GM18498 (cell line): ENCODE results near the gene PPP2R5B.
A peak's percentile ranks its signal among the peaks of the same experiment; 100 is the strongest.

Experiments used
- ATAC-seq: cut with Tn5 transposase; IDR thresholded peaks from one replicate; pipeline ENCODE4 v1.9.1; 2021; ENCODE audit warnings: mild to moderate bottlenecking, moderate library complexity; ENCODE audit not compliant: unreplicated experiment

The PPP2R5B gene

DNA sequence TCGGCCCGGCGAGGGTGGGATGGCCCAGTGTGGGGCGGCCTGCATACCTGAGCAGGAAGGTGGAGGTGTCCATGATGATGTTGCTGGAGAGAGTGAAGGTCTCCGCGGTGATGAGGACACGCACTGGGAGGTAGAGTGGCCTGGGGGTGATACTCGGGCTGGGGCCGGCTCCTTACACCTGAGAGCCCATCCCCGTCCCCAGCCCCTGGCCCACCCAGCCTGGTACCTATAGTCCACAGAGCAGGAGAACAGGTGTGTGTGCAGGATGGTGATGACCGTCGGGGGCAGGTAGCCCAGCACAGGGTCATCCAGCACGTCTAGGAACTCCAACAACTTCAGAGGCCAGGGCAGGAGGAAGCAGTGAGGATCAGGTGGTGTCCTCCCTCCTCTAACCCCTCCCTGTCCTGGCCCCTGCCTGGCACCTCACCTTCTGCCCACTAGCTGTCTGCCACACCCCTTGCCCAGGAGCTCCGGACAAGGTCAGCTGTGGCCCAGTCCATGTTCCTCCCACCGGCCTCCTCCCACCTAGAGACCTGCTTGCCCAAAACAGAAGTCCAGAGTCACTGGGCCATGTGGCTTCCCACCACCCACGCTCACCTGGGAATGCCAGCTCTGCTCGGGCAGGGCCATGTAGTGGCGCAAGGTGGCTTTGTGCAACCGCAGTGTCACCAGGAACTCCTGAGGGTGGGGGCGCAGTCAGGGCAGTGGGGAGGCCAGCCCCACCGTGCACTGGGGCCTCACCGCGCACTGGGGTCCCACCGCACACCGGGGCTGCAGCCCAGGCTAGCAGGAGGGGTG is 18.8 kb upstream of the PPP2R5B start:
- ATAC-seq: no peak

- ATAC-seq: no peak
These were observed 18.2 kb upstream of the PPP2R5B start for GRCh38 chr11:64906314-64906635.

GRCh38 chr11:64908766-64909165 is 15.7 kb upstream of the PPP2R5B start:
- no peak for ATAC-seq

- ATAC-seq: no peak
These were observed 14.7 kb upstream of the PPP2R5B start for GRCh38 chr11:64909653-64910343.

- ATAC-seq: no peak
These were observed 13.9 kb upstream of the PPP2R5B start for GRCh38 chr11:64910451-64911093.

GRCh38 chr11:64911142-64911541 is 13.3 kb upstream of the PPP2R5B start:
- ATAC-seq: no peak

DNA sequence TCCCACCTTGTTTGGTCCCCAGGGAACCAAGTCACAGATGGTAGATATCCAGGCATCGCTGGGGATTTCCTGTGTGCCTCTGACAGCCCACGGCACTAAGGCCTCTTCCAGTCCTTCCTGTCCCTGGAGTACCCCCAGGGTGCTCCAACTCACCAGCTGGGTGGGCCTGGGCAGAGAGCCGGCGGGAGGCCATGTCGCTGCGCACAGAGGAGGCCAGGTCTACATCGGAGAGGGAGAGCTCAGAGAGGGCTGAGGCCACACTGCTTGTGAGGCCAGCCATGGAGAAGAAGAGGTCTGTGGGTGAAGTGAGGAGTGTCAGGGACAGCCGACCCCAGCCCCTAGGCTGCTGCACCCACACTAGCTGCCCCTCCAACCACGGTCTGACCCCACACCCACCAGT is 12.8 kb upstream of the PPP2R5B start:
- no peak for ATAC-seq

GRCh38 chr11:64913171-64913727 is 11.2 kb upstream of the PPP2R5B start:
- ATAC-seq: no peak

GRCh38 chr11:64914123-64914522 is 10.4 kb upstream of the PPP2R5B start:
- ATAC-seq: no peak

DNA sequence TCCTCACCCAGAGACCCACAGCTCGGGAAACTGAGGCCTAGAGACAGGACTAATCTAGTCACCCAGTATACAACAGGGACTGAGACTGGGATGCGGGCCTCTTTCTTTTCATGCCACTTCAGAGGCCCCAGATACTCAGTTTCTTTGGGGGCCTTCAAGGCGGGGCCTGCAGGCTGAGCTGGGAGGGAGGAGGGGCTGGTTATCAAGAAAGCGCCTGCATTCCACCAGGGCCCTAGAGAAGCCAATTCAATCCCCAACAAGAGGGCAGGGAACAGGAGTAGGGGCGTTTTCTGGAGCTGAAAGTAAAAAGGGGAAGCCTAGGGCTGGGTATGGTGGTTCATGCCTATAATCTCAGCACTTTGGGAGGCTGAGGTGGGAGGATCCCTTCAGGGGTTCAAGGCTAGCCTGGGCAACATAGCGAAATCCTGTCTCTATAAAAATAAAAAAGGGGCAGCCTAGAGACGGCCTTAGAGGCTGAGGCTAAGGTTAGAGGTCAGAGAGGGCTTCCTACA is 9.1 kb upstream of the PPP2R5B start:
- no peak for ATAC-seq

GRCh38 chr11:64916040-64916774 is 8.3 kb upstream of the PPP2R5B start:
- peak; percentile 19 for ATAC-seq

GRCh38 chr11:64916775-64917662 is 7.5 kb upstream of the PPP2R5B start, which contains the start of gene ATG2A:
TSS of gene ATG2A (minus strand) at chr11:64917209. CDS start at chr11:64917135, 74 bp downstream.
- peak; percentile 90 for ATAC-seq

DNA sequence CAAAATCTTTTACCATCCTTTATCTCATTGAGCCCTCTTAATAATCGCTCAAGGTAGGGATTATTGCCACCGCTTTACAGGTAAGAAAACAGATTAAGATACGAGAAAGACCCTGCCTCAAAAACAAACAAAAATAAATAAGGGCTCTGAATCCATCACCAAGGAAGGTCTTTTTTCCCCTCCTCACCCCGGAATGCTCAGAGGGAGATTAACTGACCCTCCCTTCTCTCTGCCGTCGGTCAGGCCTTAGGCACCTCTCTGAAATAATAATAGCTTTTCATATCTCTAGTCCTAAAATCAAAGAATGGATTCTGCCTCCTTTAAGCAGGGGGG is 6.9 kb upstream of the PPP2R5B start:
- ATAC-seq: no peak

GRCh38 chr11:64918017-64918416 is 6.5 kb upstream of the PPP2R5B start:
- no peak for ATAC-seq

GRCh38 chr11:64919627-64920026 is 4.9 kb upstream of the PPP2R5B start:
- ATAC-seq: no peak

DNA sequence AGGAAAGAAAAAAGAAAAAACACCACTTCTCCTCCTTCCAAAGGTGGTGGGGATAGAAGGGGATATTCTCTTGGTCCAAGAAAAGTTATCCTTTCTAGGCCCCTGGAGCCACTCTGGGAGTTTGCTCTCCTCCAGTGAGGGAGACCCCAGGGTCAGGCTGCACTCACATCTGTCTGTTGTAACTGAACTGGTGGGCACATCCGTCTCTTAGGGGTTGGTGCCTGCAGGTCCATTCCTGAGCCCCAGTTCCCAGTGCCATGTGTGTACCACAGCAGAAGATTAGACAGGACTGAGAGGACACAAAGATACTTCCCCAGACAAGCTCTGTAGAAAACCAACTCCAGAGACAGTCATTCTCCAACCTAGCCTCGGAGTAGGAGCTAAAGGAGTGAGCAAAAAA is 4.4 kb upstream of the PPP2R5B start:
- no peak for ATAC-seq

GRCh38 chr11:64921384-64921783 is 3.1 kb upstream of the PPP2R5B start:
- no peak for ATAC-seq

GRCh38 chr11:64923151-64923661 is 1.3 kb upstream of the PPP2R5B start:
- ATAC-seq: no peak

DNA sequence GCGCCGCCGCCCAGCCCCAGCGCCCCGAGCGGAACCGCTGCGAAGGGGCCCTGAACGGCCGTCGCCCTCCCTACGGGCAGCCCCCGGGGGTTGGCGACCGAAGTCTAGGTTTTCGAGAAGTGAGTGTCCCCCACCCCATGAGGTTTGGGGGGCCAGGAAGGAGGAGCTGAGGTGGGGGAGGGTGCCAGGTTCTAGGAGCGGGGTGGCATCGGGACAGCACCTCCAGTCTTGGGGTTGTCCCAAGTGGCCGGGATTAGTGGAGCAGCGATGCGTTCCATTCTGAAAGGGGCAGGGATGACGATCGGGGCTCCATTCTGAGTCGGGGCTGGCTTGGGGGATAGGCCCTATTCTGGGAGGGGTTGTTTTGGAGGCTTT is 408 bp downstream of the PPP2R5B start:
- ATAC-seq: peak; percentile 5
